GM19351 (cell line): ENCODE measurements around the gene ME1.
"Not testable (repeated sequence)": the region's sequence is repeated elsewhere in the genome, so short reads cannot be mapped to it uniquely, and the experiment has no call there.

ENCODE experiments used
- ATAC-seq: cut with Tn5 transposase; IDR thresholded peaks from one replicate; pipeline ENCODE4 v1.9.1; 2021; ENCODE audit warnings: mild to moderate bottlenecking, moderate library complexity; ENCODE audit not compliant: unreplicated experiment

Gene ME1

GRCh38 chr6:83260577-83260976 is 170.3 kb downstream of the ME1 start:
- ATAC-seq, result no peak

- no peak for ATAC-seq
Measured at GRCh38 chr6:83258517-83258916, 172.3 kb downstream of the ME1 start.

- no peak for ATAC-seq
Measured at GRCh38 chr6:83257791-83258190, 173.1 kb downstream of the ME1 start.

GRCh38 chr6:83256719-83257118 is 174.1 kb downstream of the ME1 start:
- not testable (repeated sequence) for ATAC-seq

- no peak for ATAC-seq
Measured at GRCh38 chr6:83252719-83253118, 178.1 kb downstream of the ME1 start.

GRCh38 chr6:83250235-83250634 is 180.6 kb downstream of the ME1 start:
- no peak for ATAC-seq

GRCh38 chr6:83247471-83247870 is 183.4 kb downstream of the ME1 start:
- ATAC-seq, result no peak

- ATAC-seq, result no peak
Measured at GRCh38 chr6:83231146-83231545, 199.7 kb downstream of the ME1 start.

GRCh38 chr6:83226517-83226916 is 204.3 kb downstream of the ME1 start:
- ATAC-seq, result no peak

GRCh38 chr6:83221889-83222479 is 208.9 kb downstream of the ME1 start:
- ATAC-seq, result peak; percentile 55

- no peak for ATAC-seq
Measured at GRCh38 chr6:83221276-83221675, 209.6 kb downstream of the ME1 start.

- no peak for ATAC-seq
Measured at GRCh38 chr6:83220121-83220520, 210.7 kb downstream of the ME1 start.

GRCh38 chr6:83218646-83219045 is 212.2 kb downstream of the ME1 start:
- ATAC-seq, result no peak

- no peak for ATAC-seq
Measured at GRCh38 chr6:83216806-83217205, 214.0 kb downstream of the ME1 start.

GRCh38 chr6:83215131-83216047 is 215.5 kb downstream of the ME1 start:
- peak; percentile 100 for ATAC-seq

GRCh38 chr6:83202031-83202430 is 228.8 kb downstream of the ME1 start:
- no peak for ATAC-seq

- no peak for ATAC-seq
Measured at GRCh38 chr6:83199863-83200225, 231.0 kb downstream of the ME1 start.

GRCh38 chr6:83199173-83199862 is 231.5 kb downstream of the ME1 start:
- peak; percentile 75 for ATAC-seq

- no peak for ATAC-seq
Measured at GRCh38 chr6:83198486-83199172, 232.2 kb downstream of the ME1 start.

GRCh38 chr6:83193747-83194566 is 236.9 kb downstream of the ME1 start:
- ATAC-seq, result peak; percentile 23
